HG03196 (cell line): Measurements from ENCODE around the gene IGSF23.
"Not testable (repeated sequence)": the region's sequence is repeated elsewhere in the genome, so short reads cannot be mapped to it uniquely, and the experiment has no call there.

ENCODE experiments used
- ATAC-seq: cut with Tn5 transposase; IDR thresholded peaks from one replicate; pipeline ENCODE4 v1.9.1; 2021; ENCODE audit not compliant: unreplicated experiment

The IGSF23 gene

DNA sequence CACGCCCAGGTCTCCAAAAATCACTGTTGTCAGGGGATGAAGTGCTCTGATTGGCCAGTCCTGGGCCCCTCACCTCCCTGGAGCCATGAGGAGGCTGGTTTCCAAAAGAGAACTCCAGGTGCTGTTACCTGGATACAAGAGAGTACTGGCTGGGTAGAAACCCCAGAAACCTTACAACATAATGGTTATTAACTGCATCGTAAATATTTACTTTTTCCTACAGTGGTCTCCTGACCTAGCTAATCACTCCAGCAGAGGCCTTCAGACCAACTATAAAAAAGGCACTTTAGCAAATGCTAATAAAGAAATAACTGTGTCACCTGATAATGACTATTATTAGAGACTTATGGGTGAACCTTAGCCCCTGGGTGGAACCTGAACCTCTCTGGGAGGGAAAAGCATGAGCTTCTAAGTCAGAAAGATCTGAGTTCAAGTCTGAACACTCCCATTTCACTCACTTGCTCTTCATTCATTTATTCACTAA lies 1.5 kb upstream of the IGSF23 start:
- ATAC-seq = no peak

DNA sequence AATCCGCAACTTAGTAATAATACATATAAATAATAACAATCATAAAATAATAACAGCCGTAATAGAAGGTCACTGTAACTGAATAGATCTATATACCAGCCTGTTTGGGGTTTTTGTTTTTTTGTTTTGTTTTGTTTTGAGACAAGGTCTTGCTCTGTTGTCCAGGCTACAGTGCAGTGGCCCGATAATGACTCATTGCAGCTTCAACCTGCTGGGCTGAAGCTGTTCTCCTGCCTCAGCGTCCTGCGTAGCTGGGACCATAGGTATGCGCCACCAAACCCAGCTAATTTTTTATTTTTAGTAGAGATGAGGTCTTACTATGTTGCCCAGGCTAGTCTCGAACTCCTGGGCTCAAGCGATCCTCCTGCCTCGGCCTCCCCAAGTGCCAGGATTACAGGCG lies 950 bp downstream of the IGSF23 start:
- no peak for ATAC-seq

DNA sequence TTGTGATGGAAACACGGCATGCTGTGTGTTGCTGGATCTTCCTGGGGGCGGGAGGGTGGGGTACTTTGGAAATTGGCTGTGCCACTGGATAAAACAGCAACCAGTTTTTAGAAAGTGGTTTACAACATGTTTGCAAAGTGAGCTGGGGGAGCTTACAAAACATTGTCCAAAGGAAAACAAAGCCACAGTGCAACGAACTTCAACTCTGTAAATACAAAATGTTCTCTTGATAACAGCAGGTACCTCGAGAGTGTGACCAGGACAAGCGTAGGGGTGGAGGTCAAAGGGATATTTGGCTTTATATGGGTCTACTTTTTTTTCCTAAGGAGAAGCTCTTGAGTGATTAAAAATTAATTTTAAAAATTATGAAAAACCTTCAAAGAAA lies 2.5 kb downstream of the IGSF23 start:
- ATAC-seq = no peak

DNA sequence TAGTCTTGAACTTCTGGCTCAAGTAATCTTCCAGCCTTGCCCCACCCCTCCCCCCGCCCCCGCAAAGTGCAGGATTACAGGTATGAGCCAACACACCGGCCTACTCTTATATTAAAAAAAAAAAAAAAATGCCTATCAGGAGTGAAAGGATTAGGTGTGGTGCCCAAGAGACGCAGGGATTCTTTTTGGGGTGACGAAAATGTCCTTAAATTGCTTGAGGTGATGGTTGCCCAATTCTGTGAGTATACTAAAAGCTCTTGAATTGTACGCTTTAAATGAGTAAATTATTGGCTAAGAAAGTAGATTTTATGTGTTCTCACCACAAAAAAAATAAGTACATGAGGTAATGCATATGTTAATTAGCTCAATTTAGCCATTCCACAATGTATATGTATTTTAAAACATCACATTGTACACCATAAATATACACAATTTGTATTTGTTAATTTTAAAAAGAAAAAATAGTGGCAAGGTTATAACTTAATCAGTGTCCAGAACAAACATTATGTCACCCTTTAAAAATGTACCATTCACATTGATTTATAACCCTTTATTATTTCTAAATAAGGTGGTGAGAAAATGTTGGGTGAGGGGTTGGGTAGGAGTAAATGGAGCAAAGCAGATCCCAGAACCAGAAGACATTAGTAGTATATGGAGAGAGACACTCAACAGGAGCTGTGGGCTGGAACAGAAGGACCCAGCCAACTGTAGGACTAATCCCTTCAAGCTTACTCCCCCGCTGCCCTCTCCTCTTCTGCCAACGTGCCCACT lies 3.9 kb downstream of the IGSF23 start:
- no peak for ATAC-seq

DNA sequence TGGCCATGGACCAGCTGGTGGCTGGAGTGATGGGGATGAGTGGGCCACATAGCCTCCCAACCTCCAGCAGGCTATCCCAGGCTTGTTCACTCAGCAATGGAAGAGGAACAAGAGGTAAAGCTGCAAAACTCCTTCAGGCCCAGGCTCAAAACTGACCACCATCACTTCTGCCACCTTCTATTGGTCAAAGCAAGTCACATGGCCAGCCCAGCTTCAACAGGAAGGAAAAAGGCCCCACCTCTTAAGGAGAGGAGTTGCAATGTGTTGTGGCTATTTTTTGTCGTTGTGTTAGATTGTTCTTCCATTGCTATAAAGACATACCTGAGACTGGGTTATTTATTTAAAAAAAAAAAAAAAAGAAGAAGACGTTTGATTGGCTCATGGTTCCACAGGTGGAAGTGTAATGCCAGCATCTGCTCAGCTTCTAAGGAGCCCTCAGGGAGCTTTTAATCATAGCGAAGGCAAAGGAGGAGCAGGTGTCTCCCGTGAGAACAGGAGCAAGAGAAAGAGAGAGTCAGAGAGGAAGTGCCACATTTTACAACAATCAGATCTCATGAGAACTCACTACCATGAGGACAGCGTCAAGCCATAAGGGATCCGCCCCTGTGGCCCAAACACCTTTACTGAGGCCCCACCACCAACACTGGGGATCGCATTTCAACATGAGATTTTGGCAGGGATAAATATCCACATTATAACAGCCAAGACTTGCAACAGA lies 5.4 kb downstream of the IGSF23 start:
- ATAC-seq = no peak

DNA sequence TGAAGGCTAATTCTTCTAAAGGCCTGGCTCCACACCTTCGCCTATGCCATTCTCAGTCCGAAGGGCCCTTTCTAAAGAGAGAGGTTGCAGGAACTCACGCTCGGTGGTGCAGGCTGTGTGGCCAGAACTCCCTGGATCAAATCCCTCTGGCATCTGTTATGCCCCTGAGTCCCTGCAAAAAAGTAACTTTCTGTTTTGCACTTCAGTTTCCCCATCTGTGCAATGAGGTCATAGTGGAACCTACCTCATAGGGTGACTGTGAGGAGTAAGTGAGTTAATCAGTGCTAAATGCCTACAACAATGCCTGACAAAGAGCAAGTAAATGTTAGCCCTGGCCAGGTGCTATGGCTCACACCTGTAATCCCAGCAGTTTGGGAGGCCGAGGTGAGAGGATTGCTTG lies 7.3 kb downstream of the IGSF23 start:
- ATAC-seq = no peak

DNA sequence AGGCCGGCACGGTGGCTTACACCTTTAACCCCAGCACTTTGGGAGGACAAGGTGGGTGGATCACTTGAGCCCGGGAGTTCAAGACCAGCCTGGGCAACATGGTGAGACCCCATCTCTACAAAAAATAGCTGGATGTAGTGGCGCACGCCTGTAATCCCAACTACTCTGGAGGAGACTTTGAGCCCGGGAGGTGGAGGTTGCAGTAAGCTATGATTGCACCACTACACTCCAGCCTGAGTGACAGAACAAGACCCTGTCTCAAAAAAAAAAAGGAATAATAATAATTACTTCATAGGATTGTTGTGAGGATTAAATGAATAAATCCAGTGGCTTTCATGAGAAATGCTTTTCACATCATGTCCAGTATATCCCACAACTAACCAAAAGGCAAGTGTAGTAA lies 8.0 kb downstream of the IGSF23 start:
- no peak for ATAC-seq

DNA sequence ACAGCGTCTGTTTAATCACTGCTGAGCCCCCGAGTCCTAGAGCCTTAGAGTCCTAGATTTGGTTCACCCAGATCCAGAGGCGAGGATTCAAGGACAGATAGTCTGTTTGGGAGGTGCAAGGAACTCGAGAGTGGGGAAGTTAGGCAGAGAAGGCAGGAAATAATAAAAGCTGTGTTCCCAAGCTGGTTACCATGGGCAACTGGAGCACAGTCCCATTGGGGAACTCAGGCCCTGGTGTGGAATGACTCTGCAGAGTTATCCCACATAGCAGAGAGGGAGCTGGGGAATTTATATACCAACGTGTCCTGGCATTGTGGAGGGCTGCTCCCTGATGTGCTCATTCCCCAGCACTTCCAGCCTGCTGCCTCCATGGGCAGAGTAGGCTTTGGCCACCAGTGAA lies 9.7 kb downstream of the IGSF23 start:
- ATAC-seq = no peak

DNA sequence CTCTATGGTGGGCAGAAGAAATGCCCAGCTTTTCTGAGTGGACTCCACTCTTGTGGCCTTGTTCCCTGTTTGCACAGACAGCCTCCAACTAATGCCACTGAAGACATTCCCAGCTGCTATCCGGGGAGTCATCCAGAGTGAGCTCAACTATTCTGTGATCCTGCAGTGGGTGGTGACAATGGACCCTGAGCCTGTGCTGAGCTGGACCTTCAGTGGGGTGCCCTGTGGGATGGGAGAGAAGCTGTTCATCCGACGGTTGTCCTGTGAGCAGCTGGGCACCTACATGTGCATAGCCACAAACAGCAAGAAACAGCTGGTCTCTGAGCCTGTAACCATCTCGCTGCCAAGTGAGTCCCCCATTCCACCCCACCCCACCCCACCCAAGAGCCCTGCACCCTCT lies 10.3 kb downstream of the IGSF23 start:
- ATAC-seq = no peak

DNA sequence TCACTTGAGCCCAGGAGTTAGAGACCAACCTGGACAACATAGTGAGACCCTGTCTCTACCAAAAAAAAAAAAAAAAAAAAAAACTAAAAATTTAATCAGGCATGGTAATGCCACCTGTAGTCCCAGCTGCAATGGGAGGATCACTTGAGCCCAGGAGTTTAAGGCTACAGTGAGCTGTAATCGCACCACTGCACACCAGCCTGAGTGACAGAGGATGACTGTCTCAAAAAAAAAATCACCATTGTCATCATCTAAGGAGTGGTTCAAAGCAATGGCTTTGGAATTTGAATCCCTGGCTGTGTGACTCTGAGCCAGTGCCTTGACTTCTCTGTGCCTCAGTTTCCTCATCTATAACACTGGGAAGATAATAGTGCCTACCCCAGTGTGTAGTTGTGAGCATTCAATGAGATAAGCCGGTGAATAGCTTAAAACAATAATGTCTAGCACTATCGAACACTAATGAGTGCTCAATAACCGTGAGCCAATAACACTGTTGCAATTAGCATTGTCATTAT lies 11.5 kb downstream of the IGSF23 start:
- no peak for ATAC-seq

DNA sequence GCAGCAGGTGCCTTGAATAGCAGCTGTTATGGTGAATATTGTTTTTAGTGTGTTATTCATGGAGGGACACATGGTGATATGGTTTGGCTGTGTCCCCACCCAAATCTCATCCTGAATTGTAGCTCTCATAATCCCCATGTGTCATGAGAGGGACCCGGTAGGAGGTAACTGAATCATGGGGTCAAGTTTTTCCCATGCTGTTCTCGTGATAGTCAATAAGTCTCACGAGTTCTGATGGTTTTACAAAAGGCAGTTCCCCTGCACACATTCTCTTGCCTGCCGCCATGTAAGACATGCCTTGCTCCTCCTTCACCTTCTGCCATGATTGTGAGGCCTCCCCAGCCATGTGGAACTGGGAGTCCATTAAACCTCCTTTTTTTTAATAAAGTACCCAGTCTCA lies 12.3 kb downstream of the IGSF23 start:
- ATAC-seq = not testable (repeated sequence)

DNA sequence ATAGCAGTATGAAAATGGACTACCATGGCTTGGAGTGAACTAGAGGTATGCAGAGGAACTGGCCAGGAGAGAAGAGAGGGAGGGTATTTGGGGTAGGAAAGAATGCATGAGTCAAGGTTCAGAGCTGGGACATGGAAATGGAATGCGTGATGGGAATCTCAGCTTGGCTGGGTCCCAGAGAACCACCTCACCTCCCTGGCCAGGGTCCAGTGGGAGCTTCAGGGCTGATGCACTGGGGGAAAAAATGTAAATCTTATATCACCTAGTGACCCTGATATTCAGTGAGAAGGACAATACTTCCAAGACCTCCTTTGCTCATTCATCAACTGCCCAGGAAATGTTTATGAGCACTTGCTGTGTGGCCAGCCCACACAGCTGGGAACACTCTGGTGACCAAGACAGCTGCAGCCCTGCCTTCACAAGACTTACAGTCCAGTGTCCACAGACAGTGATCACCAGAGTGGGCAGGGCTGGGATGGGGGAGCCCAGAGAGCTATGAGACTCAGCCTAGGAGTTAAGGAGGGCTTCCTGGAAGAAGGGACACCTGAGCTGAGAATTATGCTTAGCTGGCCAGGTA lies 12.8 kb downstream of the IGSF23 start:
- no peak for ATAC-seq

DNA sequence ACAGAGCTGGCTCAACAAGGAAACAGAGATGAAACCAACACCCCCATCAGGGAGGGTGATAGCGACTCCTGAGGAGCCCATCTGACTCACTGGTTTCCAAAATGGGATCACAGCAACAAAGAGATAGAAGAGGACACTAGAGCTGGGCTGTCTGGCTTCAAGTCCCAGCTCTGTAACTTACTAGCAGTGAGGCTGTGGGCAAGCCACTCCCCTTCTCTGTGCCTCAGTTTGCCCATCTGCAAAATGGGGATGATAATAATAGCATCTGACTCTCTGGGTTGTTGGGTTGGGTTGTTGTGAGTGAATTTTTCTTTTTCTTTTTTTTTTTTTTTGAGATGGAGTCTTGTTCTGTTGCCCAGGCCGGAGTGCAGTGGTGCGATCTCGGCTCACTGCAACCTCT lies 14.3 kb downstream of the IGSF23 start:
- ATAC-seq = no peak

DNA sequence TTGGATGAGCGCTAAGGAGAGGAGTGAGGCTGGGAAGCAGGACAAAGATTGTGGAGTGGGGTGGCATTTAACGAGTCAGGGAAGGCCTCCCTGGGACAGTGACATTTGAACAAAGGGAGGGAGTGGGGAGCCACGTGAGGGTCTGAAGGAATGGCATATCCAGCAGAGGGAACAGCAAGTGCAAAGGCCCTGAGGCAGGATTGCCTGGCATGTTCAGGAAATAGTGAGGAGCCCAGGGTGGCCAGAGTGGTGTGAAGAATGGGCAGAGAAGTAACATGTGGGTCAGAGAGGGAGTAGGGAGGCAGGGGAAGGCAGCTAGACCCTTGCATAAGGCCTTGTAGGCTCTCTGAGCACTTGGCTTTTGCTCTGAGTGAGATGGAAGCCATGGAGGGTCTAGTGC lies 15.4 kb downstream of the IGSF23 start:
- no peak for ATAC-seq

DNA sequence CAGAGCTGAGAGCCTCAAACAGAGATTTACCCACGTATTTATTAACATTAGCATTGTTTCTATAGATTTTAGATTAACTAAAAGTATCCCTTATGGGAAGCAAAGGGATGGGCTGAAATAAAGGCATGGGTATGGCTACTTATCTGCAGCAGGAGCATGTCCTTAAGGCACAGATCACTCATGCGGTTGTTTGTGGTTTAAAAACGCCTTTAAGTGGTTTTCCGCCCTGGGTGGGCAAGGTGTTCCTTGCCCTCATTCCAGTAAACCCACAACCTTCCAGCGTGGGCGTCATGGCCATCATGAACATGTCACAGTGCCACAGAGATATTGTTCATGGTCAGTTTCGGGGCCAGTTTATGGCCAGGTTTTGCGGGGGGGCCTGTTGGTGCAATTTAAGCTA lies 18.2 kb downstream of the IGSF23 start:
- ATAC-seq = not testable (repeated sequence)

DNA sequence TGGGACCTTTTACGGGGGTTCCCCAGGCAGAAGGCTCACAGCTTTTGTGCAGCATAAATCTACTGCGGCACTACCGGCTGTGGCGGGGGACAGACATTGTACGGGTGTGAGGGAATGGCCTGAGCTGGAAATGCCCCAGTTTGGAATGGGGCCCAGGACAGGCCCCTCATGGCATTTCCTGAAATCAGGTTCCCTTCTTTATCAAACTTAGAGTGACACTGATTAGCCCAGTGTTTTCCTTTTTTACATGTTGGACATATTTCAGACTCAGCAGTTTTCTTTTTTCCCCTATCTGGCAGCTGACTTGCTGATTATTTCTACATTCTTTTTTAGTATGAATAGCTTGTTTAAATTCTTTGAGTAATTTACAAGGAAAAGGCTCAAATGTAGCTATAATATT lies 20.7 kb downstream of the IGSF23 start:
- ATAC-seq = not testable (repeated sequence)

DNA sequence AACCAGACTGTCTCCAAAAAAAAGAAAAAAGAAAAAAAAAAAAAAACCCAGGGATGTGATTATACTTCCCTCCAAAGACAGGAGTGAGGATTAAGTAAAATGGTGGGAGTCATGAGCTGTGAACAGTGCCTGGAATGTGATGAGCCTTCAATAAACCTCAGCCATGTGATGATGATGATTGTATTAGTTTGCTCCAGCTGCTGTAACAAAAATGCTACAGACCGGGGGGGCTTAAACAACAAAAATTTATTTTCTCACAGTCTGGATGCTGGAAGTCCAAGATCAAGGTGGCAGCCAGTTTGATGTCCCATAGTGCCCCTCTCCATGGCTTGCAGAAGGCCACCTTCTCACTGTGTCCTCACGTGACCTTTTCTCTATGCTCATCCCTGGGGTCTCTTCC lies 21.4 kb downstream of the IGSF23 start:
- ATAC-seq = no peak

DNA sequence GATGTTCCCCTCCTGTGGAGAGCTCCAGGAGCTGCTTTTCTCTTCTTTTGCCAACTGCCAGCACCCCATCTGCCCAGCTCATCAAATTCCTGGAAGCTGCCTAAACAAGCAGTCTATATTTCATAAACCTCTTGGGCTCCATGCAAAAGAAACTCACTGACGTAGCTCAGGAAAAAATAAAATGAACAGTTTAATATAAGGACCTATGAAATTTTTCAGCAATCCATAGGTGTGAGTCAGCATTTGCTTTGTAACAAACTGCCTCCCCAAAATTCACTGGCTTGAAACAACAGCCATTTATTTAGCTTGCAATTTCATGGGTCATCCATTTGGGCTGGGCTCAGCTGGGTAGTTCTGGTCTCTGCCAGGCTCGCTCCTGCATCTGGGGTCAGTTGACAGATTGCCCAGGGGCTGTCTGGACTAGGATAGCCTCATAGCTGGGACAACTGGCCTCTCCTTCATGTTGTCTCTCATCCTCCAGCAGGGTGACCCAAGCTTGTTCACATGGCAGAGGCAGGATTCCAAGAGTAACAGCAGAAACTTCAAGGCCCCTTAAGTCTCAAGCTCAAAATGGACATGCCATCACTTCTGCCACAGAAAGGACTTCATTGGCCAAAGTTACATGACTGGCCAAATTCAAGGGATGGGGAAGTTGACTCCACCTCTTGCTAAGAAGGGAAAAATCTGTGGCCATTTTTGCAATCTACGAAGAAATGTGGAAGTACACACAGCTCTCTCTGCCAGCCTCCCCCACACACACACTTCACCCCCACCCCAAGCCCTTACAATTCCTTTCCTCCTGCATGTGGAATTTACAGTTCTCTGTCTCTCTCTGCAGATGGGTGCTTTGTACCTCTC lies 22.4 kb downstream of the IGSF23 start:
- ATAC-seq = no peak

DNA sequence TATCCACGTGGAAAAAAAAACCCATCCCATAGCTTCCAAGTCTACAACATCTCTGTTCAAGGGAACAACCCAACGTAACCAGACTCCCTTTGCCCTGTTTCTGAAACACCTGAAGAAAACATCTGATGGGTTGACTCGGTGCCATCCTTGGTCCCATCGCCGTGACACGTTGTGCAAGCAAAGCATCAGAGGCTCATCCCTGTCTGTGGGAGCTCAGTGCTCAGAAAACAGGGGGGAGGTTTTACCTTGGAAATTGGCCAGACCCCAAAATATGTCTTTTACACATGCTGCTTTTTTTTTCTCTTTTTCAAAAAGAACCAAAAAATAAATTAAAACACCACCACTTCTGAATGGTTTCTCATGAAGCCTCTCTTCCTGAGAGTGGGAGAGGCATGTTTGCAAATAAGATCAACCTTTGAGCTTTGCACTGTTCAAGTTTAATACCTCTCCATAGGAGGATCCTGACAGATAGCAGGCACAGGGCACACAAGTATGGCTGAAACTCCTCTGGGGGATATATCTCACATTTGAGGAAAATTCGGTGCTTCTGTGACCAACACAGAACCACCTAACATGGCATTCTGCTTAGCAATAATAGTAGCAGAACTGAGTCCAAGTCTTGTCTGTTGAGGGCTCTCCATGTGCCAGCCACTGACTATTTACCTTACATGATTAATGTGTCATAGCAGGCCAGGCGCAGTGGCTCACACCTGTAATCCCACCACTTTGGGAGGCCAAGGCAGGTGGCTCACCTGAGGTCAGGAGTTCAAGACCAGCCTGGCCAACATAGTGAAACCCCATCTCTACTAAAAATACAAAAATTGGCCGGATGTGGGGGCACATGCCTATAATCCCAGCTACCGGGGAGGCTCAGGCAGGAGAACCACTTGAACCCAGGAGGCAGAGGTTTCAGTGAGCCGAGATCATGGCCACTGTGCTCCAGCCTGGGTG lies 23.4 kb downstream of the IGSF23 start:
- ATAC-seq = no peak

DNA sequence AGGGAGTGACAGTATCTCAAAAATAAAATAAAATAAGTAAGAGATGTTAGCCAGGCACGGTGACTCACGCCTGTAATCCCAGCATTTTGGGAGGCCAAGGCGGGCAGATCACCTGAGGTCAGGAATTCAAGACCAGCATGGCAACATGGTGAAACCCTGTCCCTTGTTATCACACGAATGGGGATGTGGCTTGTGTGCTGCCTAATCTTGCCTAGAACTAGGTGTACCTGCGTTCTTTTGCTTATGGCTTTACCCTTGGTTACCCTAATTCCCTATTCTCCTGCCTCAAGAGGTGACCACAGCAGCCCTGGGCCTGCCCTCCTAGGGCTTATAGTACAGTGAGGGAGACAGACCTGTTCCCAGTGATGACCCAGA lies 24.0 kb downstream of the IGSF23 start:
- ATAC-seq = no peak
